GM06990 (cell line): ENCODE measurements around the gene RBPJL.

ENCODE experiments used
- DNase-seq: peaks from one replicate; pipeline ENCODE4 v3.0.0-alpha.2; 2011; ENCODE audit not compliant: insufficient read length; ENCODE audit errors: extremely low read depth
- H3K27me3 ChIP-seq: replicated peaks from 2 replicates; pipeline ENCODE4 v1.6.0; 2011; ENCODE audit warnings: low read length; ENCODE audit not compliant: control insufficient read depth, insufficient read depth
- H3K36me3 ChIP-seq: 2 replicates; pipeline ENCODE4 v1.5.1; 2011; ENCODE audit warnings: low read length; ENCODE audit not compliant: control insufficient read depth, insufficient read depth
- H3K4me3 ChIP-seq: replicated peaks from 2 replicates; pipeline ENCODE4 v1.5.1; 2011; ENCODE audit warnings: low read depth, mild to moderate bottlenecking, control low read depth, low read length
- TF ChIP-seq, protein P1 (sequence below): IDR thresholded peaks from 2 replicates; pipeline ENCODE4 v1.5.1; 2011; ENCODE audit warnings: low read length, control low read depth, mild to moderate bottlenecking, inconsistent platforms; ENCODE audit not compliant: insufficient read depth, poor library complexity, severe bottlenecking

Gene RBPJL, protein sequence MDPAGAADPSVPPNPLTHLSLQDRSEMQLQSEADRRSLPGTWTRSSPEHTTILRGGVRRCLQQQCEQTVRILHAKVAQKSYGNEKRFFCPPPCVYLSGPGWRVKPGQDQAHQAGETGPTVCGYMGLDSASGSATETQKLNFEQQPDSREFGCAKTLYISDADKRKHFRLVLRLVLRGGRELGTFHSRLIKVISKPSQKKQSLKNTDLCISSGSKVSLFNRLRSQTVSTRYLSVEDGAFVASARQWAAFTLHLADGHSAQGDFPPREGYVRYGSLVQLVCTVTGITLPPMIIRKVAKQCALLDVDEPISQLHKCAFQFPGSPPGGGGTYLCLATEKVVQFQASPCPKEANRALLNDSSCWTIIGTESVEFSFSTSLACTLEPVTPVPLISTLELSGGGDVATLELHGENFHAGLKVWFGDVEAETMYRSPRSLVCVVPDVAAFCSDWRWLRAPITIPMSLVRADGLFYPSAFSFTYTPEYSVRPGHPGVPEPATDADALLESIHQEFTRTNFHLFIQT

DNA sequence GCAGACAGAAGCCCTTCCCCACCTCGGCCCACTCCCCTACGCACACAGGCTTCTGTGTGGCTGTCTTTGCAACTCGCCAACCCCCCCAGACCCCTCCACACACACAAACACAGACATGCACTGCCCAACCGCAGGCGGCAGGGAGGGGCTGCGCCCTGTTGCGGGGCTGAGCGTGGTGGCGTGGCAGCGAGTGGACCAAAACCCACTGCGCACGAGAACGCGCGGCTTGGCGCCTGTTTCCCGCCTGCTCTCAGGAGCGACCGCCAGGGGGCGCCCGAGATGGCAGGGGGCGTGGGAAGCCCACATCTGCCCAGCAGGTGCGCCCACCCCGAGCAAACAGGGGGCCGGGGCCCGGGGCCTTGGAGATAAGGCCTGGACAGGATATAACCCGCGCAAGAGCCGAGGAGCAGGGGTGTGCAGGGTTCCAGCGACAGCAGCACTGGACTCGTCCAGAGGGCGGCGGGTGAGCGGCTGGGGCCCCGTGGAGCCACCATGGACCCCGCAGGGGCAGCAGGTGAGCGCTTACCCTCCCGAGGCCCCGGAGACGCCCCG, at the start of gene RBPJL:
TSS of gene RBPJL (plus strand) at position 410 of the 552 bp plus-strand sequence. CDS start at position 493, 83 bp downstream.
- TF ChIP-seq, protein P1, sequence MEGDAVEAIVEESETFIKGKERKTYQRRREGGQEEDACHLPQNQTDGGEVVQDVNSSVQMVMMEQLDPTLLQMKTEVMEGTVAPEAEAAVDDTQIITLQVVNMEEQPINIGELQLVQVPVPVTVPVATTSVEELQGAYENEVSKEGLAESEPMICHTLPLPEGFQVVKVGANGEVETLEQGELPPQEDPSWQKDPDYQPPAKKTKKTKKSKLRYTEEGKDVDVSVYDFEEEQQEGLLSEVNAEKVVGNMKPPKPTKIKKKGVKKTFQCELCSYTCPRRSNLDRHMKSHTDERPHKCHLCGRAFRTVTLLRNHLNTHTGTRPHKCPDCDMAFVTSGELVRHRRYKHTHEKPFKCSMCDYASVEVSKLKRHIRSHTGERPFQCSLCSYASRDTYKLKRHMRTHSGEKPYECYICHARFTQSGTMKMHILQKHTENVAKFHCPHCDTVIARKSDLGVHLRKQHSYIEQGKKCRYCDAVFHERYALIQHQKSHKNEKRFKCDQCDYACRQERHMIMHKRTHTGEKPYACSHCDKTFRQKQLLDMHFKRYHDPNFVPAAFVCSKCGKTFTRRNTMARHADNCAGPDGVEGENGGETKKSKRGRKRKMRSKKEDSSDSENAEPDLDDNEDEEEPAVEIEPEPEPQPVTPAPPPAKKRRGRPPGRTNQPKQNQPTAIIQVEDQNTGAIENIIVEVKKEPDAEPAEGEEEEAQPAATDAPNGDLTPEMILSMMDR = peak; percentile 79
- no peak for DNase-seq
- Histone ChIP-seq H3K36me3 (no peaks in the 10 kb centered on the region), H3K27me3 (no peaks in the 10 kb centered on the region; the same call in none of the 2 replicates), H3K4me3 (no peak within 1 kb of the TSS)

DNA sequence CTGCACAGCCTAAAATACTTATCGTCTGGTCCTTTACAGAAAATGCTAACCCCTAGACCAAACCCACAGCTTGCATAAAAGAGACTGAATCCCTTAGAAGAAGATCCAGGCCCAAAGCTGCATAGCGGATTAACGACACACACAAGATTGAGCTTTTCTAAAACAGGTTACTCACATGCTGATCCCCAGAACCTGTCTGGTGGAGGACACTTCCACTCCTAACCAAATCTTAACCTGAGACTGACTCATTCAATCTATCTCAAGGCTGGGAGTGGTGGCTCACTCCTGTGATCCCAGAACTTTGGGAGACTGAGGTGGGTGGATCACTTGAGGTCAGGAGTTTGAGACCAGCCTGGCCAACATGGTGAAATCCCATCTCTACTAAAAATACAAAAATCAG, 49.5 kb upstream of the RBPJL start:
- TF ChIP-seq, protein P1 = no peak
- Histone ChIP-seq H3K27me3 (peaks cover 4% of the 10 kb centered on the region), H3K36me3 (no peaks in the 10 kb centered on the region), H3K4me3 (no peak overlapping the region)
- DNase-seq = no peak

DNA sequence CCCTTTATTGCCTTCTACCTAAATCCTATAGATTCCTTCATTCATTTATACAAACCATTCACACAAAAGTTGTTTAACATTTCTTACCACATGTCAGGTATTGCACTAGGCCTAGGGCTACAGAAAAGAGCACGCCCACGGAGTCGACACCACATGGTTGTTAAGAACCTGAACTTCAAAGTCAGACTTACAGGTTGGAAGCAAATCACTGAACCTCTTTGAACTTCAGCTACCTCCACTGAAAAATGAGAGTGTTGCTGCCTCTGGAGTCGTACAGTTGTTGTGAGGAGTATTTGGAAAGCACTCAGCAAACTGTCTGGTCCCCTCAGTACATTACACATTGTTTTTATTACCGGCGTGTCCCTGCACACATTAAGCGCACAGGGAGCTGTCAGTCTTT, 48.9 kb upstream of the RBPJL start:
- Histone ChIP-seq H3K27me3 (peaks cover 4% of the 10 kb centered on the region), H3K4me3 (no peak overlapping the region), H3K36me3 (no peaks in the 10 kb centered on the region)
- no peak for DNase-seq
- TF ChIP-seq, protein P1 = no peak

DNA sequence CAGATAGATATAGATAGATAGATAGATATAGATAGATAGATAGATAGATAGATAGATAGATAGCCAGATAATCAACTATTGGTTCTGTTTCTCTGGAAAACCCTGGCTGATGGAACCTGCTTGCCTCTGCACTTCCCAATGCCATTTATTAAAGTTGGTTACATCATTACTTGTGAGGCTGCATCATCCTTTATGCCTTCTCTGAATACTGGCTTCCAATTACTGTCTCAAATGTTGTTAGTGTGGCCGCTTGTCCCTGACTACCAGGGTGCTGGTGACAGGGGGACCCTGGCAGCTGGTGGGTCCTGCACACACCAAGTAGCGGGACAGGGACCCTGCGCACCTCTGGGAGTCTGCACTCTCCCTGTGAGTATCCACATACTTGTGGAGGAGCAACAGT, 48.4 kb upstream of the RBPJL start:
- DNase-seq = no peak
- Histone ChIP-seq H3K4me3 (no peak overlapping the region), H3K27me3 (peaks cover 2% of the 10 kb centered on the region), H3K36me3 (no peaks in the 10 kb centered on the region)
- TF ChIP-seq, protein P1 = no peak

DNA sequence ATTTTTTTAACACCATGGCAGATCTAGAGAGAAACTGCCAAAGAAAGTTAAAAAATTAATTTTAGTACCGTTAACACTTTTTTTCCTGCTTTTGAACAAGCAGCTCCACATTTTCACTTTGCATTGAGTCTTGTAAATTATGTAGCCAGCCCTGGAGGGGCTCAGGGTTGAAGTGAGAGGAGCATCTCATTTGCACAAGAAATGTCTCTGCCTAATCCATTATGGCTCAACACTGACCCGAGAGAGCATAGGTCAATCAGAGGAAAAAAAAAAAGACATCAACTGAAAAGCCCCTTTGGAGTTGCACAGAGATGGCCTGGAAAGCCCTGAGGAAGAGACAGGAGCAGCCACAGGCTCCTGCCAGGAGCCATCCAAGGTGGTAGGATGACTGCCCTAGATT, 48.0 kb upstream of the RBPJL start:
- H3K36me3 ChIP-seq = no peaks in the 10 kb centered on the region
- DNase-seq = no peak

More for the DNA sequence above, 48.0 kb upstream of the RBPJL start:
- H3K4me3 ChIP-seq = no peak overlapping the region
- peaks cover 2% of the 10 kb centered on the region for H3K27me3 ChIP-seq
- TF ChIP-seq, protein P1 = no peak
